ENCODE measurements around the gene HDAC9.

Gene HDAC9

GRCh38 chr7:18558910-18559309 is 63.4 kb downstream of the HDAC9 start:
- ATAC-seq = no peak

GRCh38 chr7:18559756-18560155 is 64.2 kb downstream of the HDAC9 start:
- no peak for ATAC-seq

DNA sequence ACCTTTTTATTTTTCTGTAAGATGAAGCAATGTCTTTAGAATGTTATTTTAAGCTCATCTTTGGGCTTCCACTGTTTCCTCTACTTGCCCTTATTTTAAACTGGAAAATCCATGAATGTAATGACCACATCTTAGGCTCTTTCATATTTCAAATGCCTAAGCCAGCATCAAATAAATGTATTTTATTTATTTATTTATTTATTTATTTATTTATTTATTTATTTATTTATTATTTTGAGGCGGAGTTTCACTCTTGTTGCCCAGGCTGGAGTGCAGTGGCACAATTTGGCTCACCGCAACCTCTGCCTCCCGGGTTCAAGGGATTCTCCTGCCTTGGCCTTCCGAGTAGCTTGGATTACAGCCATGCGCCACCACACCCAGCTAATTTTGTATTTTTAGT is 69.2 kb downstream of the HDAC9 start:
- no peak for ATAC-seq

- no peak for ATAC-seq
Observed at GRCh38 chr7:18565337-18565736, 69.8 kb downstream of the HDAC9 start.

DNA sequence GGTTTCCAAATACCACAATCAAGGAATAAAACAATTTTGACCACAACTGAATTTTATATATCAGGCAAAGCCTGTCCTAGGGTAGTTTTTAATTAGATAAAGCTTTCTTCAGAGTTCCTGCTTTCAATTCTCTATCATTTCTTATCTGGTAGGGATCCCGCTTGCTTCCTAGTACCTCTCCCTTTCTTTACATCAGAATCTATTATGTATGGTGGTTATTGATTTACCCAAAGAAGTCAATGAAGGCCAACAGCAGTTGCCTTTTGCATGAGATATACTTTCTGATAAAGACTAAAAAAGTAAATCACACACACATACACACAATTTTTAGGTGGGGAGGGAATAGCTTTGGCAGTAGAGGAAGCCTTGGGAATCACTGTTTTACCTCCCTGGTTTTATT is 70.7 kb downstream of the HDAC9 start:
- no peak for ATAC-seq

GRCh38 chr7:18566829-18567228 is 71.3 kb downstream of the HDAC9 start:
- peak; percentile 64 to 65 for ATAC-seq

- no peak for ATAC-seq
Observed at GRCh38 chr7:18570441-18570840, 74.9 kb downstream of the HDAC9 start.

DNA sequence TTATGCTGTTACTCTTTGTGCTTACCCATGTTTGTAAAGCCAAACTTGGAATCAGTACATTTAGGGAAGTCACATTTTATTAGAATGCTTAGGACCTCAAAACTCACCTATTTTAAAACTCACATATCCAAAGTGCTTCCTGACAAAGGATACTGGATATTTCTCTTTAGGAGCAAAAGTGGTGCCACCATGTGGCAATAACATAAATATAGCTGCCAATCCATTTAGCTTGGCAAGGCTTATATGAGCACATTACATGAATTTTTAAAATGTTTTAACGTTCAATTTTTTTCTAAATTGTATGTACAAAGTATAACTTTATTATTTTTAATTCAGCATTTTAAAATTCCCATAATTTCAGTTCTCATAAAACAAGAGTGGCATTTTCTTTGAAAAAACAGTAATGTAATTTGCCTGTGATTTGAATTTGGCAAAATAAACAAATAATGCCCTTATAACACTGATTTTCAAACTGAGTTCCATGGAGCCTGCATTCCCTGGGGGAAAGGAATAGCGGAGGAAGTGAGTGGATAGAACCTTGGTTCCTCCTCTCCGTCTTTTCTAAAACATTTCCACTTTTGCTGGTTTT is 75.4 kb downstream of the HDAC9 start:
- ATAC-seq = no peak

GRCh38 chr7:18572154-18572553 is 76.6 kb downstream of the HDAC9 start:
- no peak for ATAC-seq

DNA sequence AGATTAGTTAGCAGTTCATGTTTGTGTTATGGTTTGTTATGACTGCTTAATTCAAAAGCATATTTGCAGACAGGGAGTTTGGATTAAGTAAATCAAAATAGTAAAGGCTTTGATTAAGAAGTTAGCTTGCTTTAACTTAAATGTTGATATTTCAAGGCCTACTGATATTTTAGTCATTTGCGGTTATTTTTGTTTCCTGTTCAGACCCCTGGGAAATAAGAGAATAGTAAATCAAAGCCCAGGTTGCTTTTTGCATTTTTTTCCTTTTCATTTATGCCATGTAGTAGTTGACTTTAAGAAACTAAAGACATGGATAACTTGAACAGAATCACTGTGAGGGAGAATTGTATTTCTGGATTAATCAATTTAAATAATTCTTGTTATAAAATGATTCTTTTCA is 77.3 kb downstream of the HDAC9 start:
- no peak for ATAC-seq

DNA sequence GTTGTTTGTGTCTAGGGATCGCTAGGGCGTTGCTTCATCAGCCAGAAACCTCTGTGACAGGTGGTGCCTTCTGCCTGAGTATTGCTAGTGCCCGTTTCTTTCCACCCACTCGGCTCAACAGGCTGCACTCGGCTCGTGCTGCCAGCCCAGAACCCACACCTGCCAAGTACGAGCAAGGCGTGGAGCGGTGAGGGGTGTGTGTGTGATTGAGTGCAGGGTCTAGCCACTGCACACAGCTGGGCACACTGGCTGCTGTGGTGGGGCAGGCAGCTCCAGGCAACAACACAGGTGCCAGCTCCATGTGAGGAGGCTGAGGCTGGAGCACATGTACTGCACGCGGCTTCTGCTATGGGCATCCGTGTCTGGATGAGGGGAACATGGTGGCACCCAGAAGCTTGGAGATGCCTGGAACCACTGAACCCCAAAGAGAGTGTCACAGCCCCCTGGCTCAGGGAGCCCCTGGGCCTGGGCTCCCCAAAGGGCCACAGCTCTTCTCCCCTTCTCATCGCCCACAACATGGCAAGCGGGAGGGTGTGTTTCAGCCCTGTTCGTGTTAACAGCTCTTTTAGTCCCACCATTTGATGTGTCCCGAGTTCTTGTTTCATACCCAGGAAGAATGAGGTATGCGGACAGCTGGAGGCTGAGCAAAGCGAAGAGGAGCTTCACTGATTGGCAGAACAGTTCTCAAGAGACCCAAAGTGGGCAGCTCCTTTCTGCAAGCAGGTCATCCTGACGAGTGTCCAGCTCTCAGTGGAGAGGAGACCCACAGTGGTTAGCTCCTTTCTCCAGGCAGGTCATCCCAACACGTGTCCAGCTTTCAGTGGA is 78.1 kb downstream of the HDAC9 start:
- no peak for ATAC-seq

DNA sequence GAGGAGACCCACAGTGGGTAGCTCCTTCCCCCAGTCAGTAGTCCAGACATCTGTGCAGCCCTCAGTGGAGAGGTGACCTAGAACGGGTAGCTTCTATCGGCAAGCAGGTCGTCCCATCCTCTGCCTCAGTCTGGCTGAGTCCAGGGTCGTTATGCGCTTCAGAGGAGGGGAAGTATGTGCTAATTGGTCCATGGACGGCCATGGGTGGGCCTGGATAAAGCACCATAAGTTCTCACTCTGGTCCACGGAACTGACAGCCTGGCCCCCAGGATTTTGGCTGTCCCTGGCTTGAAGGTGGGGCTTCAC is 78.6 kb downstream of the HDAC9 start:
- no peak for ATAC-seq

DNA sequence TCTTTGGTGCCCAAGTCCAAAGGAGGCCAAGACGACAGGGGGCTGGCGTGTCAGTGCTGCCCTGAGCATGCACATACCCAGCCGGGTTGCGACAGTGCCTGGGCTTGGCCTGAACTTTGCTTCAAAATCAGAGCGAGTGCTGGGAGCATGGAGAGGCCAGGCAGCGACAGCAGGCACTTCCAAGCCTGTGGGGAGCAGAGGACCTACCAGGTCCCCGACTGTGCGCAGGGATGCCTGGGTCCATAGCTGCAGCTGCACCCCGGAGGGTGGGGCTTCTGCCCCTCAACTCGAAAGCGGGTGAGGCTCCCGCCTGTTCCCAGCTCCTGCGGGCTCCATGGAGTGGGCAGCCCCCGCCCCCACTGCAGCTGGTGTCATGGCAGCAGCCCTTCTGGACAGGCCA is 79.1 kb downstream of the HDAC9 start:
- no peak for ATAC-seq

DNA sequence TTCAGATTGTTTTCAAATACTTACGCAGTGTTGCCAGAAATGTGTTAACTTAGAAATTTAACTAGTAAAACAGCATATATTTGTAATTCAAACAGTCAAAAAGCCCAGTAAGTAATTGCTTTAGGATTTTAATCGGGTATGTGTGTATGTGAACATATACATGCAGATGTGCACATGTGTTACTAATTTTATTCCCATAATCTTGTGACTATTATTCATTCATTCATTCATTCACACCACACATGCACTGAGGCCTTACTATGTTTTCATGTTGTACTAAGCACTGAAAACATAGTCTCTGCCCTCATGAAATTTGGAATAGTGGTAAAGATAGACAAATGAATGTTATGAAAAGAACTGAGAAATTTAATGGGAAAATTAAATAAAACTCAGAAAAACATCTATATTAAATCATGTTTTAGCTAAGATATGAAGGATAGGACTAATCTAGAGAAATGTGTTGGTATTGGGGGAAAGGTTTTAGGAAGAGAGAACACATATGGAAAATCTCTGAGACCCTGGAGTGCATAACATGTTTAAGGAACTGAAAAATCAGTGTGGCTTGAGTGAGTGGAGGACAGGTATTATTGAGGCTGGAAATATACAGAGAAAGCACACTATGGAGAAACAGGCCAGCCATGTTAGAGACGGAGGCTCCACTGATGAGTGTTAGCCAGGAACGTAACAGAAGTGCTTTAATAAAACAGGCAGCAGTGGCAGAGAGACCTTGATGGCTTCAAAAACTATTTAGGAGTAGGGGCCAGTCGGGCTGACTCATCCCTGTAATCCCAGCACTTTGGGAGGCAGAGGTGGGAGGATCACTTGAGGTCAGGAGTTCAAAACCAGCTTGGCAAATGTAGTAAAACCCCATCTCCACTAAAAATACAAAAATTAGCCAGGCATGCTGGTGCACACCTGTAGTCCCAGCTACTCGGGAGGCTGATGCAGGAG is 80.3 kb downstream of the HDAC9 start:
- ATAC-seq = no peak

DNA sequence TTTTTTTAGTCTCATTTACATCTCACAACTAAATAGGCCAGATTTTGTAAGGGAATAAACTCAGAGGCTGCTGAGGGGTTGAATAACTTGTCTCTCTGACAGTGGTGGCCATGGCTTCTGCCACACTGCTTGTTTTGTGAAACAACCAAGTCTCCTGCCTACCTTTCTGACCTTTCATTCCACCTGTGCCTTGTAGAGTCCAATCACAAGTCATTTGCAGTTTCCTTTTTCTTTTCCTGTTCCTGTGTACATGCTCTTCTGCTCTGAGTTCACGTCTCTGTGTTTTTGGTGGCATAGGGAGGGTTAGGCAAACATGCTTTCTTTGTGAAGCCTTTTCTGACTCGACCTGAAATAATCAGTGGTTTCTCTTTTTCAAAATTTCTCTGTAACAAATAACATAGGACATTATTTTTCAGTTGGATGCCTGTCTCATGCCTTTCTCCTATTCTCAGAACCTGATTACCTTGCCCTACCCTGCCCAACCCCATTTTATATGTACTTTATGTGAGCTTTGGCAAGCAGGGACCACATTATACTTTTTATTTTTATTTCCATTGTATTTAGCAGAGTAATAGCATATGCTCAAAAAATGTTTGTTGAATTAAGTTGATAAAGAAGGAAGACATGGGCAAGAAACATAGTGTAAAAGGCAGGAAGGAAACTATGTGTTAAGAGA is 81.7 kb downstream of the HDAC9 start:
- no peak for ATAC-seq

DNA sequence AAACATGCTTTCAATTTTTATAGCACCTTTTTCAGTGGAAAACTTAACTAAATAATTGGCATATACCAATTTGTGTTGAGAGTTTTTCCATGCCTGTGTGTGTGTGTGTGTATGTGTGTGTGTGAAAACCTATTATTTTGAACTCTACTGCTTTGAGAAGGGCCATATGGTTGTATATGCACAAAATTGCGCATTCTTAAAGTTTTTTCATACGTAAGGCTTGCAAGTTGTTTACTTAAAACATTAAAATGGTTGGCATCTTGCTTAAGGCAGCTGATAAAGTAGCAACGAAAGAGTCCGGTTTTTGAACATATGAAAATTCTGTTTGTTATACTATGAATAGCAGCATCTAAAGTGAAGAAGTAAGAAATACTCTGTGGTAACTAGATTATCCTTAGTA is 84.1 kb downstream of the HDAC9 start:
- no peak for ATAC-seq

DNA sequence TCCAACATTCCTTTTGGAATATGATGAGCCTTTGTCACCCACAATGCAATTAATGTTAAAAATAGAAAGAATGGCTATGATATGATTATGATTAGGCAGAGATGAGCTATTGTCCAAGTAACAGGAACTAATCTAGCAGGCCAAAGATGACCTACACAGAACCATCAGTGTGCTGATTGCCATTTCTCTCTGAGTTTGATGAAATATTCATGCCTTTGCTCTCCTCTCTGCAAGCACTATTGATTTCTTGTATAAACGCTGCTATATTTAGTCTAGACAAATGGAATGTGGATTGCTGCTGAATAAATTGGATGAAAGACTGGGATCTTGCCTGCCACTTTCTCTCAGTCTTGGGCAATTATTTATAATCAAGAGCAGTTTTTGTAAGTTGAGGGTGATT is 85.4 kb downstream of the HDAC9 start:
- no peak for ATAC-seq

GRCh38 chr7:18583305-18583704 is 87.8 kb downstream of the HDAC9 start:
- no peak for ATAC-seq

- no peak for ATAC-seq
Observed at GRCh38 chr7:18590241-18590640, 94.7 kb downstream of the HDAC9 start.

DNA sequence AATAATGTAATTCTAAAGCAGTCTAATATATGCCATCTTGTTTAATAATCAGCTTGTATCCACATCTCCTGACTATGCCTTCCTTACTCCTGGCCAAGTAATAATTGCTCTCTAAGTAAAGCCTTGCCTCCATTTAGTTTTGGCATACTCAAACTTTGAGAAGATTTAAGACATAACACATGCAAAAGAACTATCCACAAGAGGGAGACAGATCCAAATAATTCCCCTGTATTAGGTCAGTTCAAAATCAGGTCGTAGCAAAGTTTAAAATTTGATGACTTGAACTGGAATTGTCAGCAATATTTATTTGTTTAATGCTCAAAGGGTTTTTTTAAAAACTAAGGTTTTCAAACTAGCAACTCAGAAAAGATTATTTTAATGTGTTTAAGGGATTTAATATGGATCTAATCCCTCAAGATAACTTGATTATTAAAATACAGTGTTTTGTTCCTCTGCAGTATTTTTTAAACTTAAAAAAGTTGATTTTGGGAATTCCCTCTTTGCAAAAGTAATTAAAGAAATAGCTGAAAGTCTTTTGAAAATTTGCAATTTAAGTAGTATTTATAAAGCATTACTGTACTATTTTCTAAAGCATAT is 95.3 kb downstream of the HDAC9 start:
- ATAC-seq = no peak

GRCh38 chr7:18593602-18594279 is 98.2 kb downstream of the HDAC9 start:
- no peak for ATAC-seq

DNA sequence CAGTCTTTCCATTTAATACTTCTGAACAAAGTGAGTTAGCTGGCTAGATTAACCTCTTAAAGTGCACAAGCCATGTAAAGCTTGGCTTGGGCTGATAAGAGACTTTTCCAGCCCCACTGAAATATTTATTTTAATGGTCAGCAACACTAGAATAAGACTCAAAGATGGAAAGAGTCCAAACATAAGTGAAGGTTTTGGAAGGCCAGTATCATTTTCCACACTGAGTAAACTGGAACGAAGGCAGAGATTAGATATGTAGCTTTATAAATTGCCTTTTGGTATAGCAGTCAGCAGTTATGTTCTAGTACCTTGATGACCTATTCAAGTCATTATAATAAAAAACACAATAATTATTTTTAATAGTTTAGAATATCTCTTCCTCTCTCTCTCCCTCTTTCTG is 102.2 kb downstream of the HDAC9 start:
- ATAC-seq = no peak
